HEK293 (cell line): ENCODE results near the gene NTN4.

Experiments used
- CTCF ChIA-PET: fragments of 350-600 bp; formaldehyde crosslinking; extraction: SDS; loops from one replicate; lab custom pipeline; 2021; ENCODE audit warnings: antibody characterized with exemption; lab: Yijun Ruan, JAX
- POLR2A ChIA-PET: fragments of 300-600 bp; formaldehyde crosslinking; extraction: SDS; loops from one replicate; lab custom pipeline; 2020; ENCODE audit warnings: antibody characterized with exemption, inconsistent platforms; lab: Yijun Ruan, JAX
- H3K27ac ChIP-seq: fragments of 200-500 bp; sonication (Bioruptor generic); 2 replicates; pipeline ENCODE4 v1.5.1; 2014; ENCODE audit warnings: low read depth, low read length, control low read depth, inconsistent platforms; ENCODE audit errors: extremely low read depth
- H3K36me3 ChIP-seq, 2 experiments: fragments of 200-500 bp in 1 of 2; sonication (Bioruptor generic) in 1 of 2; 1 replicate in 1 of 2; 2 replicates in 1 of 2; pipeline ENCODE4 v1.5.1; 2014 to 2017; ENCODE audit warnings: inconsistent platforms in 2 of 2, low read length in 2 of 2; ENCODE audit not compliant: control insufficient read depth in 2 of 2, insufficient read depth in 1 of 2
- H3K4me1 ChIP-seq: fragments of 200-500 bp; sonication (Bioruptor generic); 2 replicates; pipeline ENCODE4 v1.5.1; 2014; ENCODE audit warnings: mild to moderate bottlenecking, low read length, inconsistent platforms; ENCODE audit not compliant: control insufficient read depth, insufficient read depth
- H3K4me3 ChIP-seq: 2 replicates; pipeline ENCODE4 v1.5.1; 2011; ENCODE audit warnings: low read depth, mild to moderate bottlenecking, control low read depth, low read length, moderate library complexity
- H3K9me3 ChIP-seq: fragments of 200-500 bp; sonication (Bioruptor generic); 2 replicates; pipeline ENCODE4 v1.5.1; 2014; ENCODE audit warnings: low read depth, low read length, inconsistent platforms; ENCODE audit not compliant: control insufficient read depth, insufficient read depth
- KLF7 ChIP-seq: fragments of 450-650 bp; formaldehyde crosslinking; IDR thresholded peaks from 2 replicates; pipeline ENCODE4 v1.5.1; 2016; ENCODE audit warnings: missing biosample characterization, missing genetic modification characterization, borderline replicate concordance
- ZBTB17 ChIP-seq: fragments of 450-650 bp; formaldehyde crosslinking; IDR thresholded peaks from 2 replicates; pipeline ENCODE4 v1.5.1; 2016; ENCODE audit warnings: missing biosample characterization, missing genetic modification characterization
- ZBTB48 ChIP-seq: fragments of 450-650 bp; formaldehyde crosslinking; IDR thresholded peaks from 2 replicates; pipeline ENCODE4 v1.5.1; 2016; ENCODE audit warnings: missing biosample characterization, missing genetic modification characterization
- ZBTB8A ChIP-seq: fragments of 450-650 bp; formaldehyde crosslinking; IDR thresholded peaks from 2 replicates; pipeline ENCODE4 v1.5.1; 2016; ENCODE audit warnings: missing biosample characterization, missing genetic modification characterization
- ZNF239 ChIP-seq: fragments of 450-650 bp; formaldehyde crosslinking; IDR thresholded peaks from 2 replicates; pipeline ENCODE4 v1.5.1; 2016; ENCODE audit warnings: missing biosample characterization, missing genetic modification characterization
- ZNF350 ChIP-seq: fragments of 450-650 bp; formaldehyde crosslinking; IDR thresholded peaks from 2 replicates; pipeline ENCODE4 v1.5.0; 2017; ENCODE audit warnings: missing biosample characterization, mild to moderate bottlenecking, missing genetic modification characterization
- ZNF394 ChIP-seq: fragments of 450-650 bp; formaldehyde crosslinking; IDR thresholded peaks from 2 replicates; pipeline ENCODE4 v1.5.1; 2016; ENCODE audit warnings: missing biosample characterization, missing genetic modification characterization, mild to moderate bottlenecking, moderate library complexity, borderline replicate concordance
- ZNF514 ChIP-seq: fragments of 450-650 bp; formaldehyde crosslinking; IDR thresholded peaks from 2 replicates; pipeline ENCODE4 v1.5.1; 2016; ENCODE audit warnings: missing biosample characterization, missing genetic modification characterization
- ZNF654 ChIP-seq: fragments of 450-650 bp; formaldehyde crosslinking; IDR thresholded peaks from 2 replicates; pipeline ENCODE4 v1.5.1; 2016; ENCODE audit warnings: low read depth, missing biosample characterization, missing genetic modification characterization
- ZNF664 ChIP-seq: fragments of 450-650 bp; formaldehyde crosslinking; IDR thresholded peaks from 2 replicates; pipeline ENCODE4 v1.5.1; 2016; ENCODE audit warnings: missing biosample characterization, missing genetic modification characterization
- TF ChIP-seq, protein P1 (sequence below): fragments of 450-650 bp; formaldehyde crosslinking; IDR thresholded peaks from 2 replicates; pipeline ENCODE4 v1.5.1; 2016; ENCODE audit warnings: missing biosample characterization, missing genetic modification characterization
- TF ChIP-seq, protein P2 (sequence below): fragments of 450-650 bp; formaldehyde crosslinking; IDR thresholded peaks from 2 replicates; pipeline ENCODE4 v1.5.1; 2017; ENCODE audit warnings: missing biosample characterization, missing genetic modification characterization
- TF ChIP-seq, protein P3 (sequence below): fragments of 450-650 bp; formaldehyde crosslinking; IDR thresholded peaks from 2 replicates; pipeline ENCODE4 v1.5.1; 2016; ENCODE audit warnings: missing biosample characterization, missing genetic modification characterization
- TF ChIP-seq, protein P4 (sequence below): fragments of 450-650 bp; formaldehyde crosslinking; IDR thresholded peaks from 2 replicates; pipeline ENCODE4 v1.5.1; 2017; ENCODE audit warnings: missing biosample characterization, missing genetic modification characterization
- TF ChIP-seq, protein P5 (sequence below): fragments of 450-650 bp; formaldehyde crosslinking; IDR thresholded peaks from 2 replicates; pipeline ENCODE4 v1.5.1; 2017; ENCODE audit warnings: missing biosample characterization, missing genetic modification characterization
- TF ChIP-seq, protein P6 (sequence below): fragments of 450-650 bp; IDR thresholded peaks from 2 replicates; pipeline ENCODE4 v1.5.1; 2018; ENCODE audit warnings: missing biosample characterization, missing genetic modification characterization

NTN4 gene

DNA sequence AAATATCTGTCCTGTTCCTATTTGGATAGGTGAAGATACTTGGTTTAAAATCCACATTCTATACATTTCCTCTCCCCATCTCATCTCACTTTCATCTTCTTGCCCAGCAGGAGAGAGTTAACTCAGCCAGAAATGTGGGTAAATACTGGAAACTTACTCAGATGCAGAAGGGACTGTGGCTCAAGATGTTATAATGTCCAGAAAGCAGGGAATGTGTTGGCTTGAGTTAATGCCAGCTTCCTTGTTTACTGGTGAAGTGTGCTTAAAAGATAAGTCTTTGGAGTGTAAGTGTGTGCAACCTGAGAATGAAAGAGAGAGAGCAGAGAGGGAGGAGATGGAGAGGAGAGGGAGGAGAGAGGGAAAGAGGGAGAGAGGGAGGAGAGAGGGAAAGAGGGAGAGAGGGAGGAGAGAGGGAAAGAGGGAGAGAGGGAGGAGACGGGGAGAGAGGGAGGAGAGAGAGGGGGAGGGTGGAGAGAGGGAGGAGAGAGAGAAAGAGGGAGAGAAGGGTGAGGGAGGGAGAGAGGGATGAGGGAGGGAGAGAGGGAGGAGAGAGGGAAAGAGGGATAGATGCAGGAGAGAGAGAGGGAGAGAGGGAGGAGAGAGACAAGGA is 46.2 kb upstream of the NTN4 start:
- H3K4me3 ChIP-seq, result no peak overlapping the region
- no peaks in the 10 kb centered on the region for H3K36me3 ChIP-seq
- H3K27ac ChIP-seq, result no peak overlapping the region
- ChIA-PET CTCF (interaction anchor here (0.6 kb wide), 1 partner anchor 32 kb away, joined by 3 read pairs; no protein-coding TSS in a partner anchor), POLR2A (no interaction called here)
- no peaks in the 10 kb centered on the region for H3K9me3 ChIP-seq
- TF ChIP-seq ZBTB48 (tag by site-specific recombination) (peak; percentile 71; the same call in 1 of the 2 replicates), KLF7 (tag by site-specific recombination) (0 out of 2 replicates have a peak, but pooled peaks have one; percentile 24), ZBTB8A (tag by site-specific recombination) (no peak)
- TF ChIP-seq, protein P1, sequence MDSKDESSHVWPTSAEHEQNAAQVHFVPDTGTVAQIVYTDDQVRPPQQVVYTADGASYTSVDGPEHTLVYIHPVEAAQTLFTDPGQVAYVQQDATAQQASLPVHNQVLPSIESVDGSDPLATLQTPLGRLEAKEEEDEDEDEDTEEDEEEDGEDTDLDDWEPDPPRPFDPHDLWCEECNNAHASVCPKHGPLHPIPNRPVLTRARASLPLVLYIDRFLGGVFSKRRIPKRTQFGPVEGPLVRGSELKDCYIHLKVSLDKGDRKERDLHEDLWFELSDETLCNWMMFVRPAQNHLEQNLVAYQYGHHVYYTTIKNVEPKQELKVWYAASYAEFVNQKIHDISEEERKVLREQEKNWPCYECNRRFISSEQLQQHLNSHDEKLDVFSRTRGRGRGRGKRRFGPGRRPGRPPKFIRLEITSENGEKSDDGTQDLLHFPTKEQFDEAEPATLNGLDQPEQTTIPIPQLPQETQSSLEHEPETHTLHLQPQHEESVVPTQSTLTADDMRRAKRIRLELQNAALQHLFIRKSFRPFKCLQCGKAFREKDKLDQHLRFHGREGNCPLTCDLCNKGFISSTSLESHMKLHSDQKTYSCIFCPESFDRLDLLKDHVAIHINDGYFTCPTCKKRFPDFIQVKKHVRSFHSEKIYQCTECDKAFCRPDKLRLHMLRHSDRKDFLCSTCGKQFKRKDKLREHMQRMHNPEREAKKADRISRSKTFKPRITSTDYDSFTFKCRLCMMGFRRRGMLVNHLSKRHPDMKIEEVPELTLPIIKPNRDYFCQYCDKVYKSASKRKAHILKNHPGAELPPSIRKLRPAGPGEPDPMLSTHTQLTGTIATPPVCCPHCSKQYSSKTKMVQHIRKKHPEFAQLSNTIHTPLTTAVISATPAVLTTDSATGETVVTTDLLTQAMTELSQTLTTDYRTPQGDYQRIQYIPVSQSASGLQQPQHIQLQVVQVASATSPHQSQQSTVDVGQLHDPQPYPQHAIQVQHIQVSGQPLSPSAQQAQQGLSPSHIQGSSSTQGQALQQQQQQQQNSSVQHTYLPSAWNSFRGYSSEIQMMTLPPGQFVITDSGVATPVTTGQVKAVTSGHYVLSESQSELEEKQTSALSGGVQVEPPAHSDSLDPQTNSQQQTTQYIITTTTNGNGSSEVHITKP (tag by site-specific recombination), result no peak
- TF ChIP-seq, protein P2, sequence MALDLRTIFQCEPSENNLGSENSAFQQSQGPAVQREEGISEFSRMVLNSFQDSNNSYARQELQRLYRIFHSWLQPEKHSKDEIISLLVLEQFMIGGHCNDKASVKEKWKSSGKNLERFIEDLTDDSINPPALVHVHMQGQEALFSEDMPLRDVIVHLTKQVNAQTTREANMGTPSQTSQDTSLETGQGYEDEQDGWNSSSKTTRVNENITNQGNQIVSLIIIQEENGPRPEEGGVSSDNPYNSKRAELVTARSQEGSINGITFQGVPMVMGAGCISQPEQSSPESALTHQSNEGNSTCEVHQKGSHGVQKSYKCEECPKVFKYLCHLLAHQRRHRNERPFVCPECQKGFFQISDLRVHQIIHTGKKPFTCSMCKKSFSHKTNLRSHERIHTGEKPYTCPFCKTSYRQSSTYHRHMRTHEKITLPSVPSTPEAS, result peak; percentile 37; the same call in 1 of the 2 replicates
- TF ChIP-seq, protein P3, sequence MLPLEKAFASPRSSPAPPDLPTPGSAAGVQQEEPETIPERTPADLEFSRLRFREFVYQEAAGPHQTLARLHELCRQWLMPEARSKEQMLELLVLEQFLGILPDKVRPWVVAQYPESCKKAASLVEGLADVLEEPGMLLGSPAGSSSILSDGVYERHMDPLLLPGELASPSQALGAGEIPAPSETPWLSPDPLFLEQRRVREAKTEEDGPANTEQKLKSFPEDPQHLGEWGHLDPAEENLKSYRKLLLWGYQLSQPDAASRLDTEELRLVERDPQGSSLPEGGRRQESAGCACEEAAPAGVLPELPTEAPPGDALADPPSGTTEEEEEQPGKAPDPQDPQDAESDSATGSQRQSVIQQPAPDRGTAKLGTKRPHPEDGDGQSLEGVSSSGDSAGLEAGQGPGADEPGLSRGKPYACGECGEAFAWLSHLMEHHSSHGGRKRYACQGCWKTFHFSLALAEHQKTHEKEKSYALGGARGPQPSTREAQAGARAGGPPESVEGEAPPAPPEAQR (tag by site-specific recombination), result no peak
- TF ChIP-seq, protein P4, sequence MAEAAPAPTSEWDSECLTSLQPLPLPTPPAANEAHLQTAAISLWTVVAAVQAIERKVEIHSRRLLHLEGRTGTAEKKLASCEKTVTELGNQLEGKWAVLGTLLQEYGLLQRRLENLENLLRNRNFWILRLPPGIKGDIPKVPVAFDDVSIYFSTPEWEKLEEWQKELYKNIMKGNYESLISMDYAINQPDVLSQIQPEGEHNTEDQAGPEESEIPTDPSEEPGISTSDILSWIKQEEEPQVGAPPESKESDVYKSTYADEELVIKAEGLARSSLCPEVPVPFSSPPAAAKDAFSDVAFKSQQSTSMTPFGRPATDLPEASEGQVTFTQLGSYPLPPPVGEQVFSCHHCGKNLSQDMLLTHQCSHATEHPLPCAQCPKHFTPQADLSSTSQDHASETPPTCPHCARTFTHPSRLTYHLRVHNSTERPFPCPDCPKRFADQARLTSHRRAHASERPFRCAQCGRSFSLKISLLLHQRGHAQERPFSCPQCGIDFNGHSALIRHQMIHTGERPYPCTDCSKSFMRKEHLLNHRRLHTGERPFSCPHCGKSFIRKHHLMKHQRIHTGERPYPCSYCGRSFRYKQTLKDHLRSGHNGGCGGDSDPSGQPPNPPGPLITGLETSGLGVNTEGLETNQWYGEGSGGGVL (tag by site-specific recombination), result peak; percentile 79; the same call in 1 of the 2 replicates
- TF ChIP-seq, all 188 proteins: peak for 4
- no peaks in the 10 kb centered on the region for H3K4me1 ChIP-seq

DNA sequence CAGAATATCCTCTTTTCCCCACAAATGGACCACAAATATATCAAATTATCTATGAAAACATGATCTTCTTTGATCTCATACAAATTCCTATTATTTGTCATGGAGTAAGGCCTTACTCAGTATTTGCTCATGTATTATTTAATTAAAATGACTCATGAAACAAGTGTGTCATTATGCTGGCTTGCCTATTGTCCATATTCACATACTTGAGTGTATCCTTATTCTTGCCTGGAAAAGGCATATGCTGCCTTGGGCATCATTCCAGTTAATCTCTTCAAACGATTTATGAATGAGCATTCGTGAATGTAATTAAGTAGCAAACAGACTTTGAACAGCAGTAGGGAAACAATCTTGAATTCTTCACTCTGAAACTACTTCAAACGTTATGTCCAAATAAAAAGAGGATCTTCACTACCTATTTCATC is 45.6 kb upstream of the NTN4 start:
- Histone ChIP-seq H3K36me3 (no peaks in the 10 kb centered on the region), H3K4me1 (no peaks in the 10 kb centered on the region), H3K4me3 (no peak overlapping the region), H3K27ac (no peak overlapping the region), H3K9me3 (no peaks in the 10 kb centered on the region)
- ChIA-PET POLR2A (no interaction called here), CTCF (interaction anchor here (0.6 to 0.9 kb wide), 2 partner anchors 14 to 31 kb away, joined by 3 to 4 read pairs; no protein-coding TSS in a partner anchor)
- TF ChIP-seq, protein P5, sequence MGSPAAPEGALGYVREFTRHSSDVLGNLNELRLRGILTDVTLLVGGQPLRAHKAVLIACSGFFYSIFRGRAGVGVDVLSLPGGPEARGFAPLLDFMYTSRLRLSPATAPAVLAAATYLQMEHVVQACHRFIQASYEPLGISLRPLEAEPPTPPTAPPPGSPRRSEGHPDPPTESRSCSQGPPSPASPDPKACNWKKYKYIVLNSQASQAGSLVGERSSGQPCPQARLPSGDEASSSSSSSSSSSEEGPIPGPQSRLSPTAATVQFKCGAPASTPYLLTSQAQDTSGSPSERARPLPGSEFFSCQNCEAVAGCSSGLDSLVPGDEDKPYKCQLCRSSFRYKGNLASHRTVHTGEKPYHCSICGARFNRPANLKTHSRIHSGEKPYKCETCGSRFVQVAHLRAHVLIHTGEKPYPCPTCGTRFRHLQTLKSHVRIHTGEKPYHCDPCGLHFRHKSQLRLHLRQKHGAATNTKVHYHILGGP (tag by site-specific recombination), result peak; percentile 40; the same call in 1 of the 2 replicates
- TF ChIP-seq ZNF239 (tag by site-specific recombination) (no peak), ZNF394 (tag by site-specific recombination) (no peak), ZNF664 (tag by site-specific recombination) (peak; percentile 66), ZNF654 (no peak), ZNF350 (tag by site-specific recombination) (peak; percentile 49; the same call in 1 of the 2 replicates), ZBTB17 (tag by site-specific recombination) (no peak), ZNF514 (tag by site-specific recombination) (no peak)
- TF ChIP-seq, protein P6, sequence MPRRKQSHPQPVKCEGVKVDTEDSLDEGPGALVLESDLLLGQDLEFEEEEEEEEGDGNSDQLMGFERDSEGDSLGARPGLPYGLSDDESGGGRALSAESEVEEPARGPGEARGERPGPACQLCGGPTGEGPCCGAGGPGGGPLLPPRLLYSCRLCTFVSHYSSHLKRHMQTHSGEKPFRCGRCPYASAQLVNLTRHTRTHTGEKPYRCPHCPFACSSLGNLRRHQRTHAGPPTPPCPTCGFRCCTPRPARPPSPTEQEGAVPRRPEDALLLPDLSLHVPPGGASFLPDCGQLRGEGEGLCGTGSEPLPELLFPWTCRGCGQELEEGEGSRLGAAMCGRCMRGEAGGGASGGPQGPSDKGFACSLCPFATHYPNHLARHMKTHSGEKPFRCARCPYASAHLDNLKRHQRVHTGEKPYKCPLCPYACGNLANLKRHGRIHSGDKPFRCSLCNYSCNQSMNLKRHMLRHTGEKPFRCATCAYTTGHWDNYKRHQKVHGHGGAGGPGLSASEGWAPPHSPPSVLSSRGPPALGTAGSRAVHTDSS (tag by site-specific recombination), result no peak
